T-helper 22 cell (primary cell): Measurements from ENCODE around the gene LRPAP1.

Experiments
- DNase-seq: peaks from one replicate; pipeline ENCODE4 v3.0.0-alpha.2; 2020; ENCODE audit warnings: low read depth

LRPAP1 gene

DNA sequence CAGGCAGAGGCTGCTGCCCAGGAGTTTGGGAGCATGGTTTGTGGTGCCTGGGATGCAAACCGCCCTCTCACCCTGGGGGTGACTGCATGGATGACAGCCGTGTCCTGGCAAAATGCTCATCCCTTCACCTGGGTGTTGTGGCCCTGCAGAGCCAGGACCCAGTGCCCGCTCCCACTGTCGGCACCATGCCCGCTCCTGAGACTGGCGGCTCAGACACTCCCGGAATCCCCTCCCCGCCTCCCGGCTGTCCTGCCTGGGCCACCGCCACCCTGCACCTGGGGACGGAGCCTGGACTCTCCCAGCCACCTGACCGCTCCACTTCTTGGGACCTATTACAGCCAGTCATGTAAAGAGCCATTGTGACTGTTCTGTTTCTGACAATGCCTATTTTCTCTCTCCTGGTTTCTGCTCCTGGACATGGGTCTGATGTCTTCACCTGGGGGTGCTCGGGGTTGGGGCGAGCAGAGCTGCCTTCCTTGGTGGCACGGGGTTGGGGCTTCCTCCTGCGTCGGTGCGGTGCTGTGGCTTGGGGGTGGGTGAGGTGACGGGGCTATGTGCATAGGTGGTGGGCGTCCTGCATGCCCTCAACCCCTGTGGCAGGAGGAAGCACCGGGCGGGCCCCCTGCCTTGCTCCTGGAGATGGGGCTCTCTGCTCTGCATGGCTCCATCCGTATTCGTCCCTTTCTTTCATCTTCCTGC lies 30.9 kb downstream of the LRPAP1 start:
- DNase-seq = no peak

DNA sequence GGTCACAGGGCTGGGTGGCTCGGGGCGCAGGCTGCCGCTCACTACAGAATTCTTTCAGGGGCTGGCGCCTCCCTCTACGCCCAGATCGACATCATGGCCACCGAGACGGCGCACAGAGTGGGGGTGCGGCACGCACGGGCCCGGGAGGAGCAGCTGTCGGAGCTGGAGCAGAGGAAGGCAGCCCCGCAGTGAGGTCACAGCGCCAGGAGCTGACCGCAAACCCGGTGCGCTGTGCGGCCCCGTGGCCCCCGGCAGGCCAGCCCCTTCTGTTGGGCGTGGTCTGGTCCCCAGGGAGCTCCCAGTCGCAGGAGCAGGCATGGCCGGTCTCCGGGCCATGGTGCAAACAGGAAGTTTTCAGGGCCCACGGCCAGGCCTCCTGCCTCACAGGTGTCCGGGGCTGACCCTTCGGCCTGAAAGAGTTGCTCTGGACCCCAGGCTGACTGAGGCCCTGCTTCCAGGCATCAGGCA lies 31.6 kb downstream of the LRPAP1 start:
- DNase-seq = no peak

DNA sequence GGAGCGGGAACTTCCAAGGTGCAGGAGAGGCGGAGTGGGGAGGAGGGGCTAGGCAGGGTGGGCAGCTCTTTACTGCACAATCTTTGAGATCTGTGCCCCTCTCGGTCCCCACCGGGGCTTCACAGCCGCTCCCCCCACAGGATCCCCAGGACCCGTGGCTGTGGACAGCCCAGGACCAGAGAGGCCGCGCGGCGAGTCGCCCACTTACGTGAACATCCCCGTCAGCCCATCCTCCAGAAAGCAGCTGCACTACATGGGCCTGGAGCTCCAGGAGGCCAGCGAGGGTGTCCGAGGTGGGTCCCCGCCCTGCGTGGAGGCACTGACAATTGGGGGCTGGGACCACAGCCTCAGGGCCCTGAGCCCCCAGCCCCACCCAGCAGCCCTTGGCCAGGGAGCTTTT lies 32.1 kb downstream of the LRPAP1 start:
- no peak for DNase-seq

DNA sequence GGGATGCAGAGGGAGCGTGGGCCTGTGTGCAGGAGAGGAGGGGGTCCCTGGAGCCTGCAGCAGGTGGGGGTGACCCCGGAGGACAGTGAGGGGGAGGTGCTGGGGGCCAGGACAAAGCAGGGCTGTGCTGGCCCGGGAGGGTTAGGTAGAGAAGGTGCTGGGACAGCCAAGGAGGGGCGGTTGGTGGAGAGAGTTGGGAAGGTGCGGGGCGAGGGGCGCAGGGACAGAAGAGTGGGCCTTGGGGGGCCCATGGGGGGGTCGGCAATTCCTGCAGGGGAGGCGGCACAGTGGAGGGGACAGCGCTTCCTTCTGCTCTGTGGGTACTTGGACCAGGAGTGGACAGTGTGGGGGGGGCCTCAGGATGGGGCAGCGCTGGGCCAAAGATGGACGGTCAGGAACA lies 32.5 kb downstream of the LRPAP1 start:
- DNase-seq = no peak

DNA sequence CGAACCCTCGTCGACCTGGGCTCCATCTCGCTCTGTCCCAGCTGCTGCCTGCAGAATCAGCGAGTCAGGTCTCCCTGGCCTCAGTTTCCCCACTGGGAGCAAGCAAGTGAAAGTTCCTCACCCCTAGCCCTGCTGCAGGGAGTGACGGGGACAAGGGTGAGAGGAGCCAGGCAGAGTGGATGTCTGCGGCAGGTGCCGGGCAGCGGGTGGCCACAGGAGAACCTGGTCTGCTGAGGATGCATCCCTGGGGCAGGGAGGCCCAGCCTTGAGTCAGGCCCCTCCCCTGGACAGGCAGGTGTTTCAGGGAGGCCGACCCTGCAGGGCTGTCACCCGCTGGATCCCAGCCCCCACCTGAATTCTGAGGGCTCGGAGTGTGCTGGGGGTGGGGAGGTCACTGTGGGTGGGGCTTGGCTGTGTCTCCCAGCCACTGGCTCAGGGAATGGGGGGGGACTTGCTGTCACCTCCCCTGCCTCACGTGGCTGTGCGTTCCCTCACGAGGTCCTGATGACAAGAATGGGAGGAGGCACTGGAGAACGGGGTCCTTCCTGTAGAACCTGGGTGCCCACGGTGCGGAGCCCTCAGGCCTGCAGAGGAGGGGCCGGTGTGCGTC lies 33.2 kb downstream of the LRPAP1 start:
- no peak for DNase-seq

DNA sequence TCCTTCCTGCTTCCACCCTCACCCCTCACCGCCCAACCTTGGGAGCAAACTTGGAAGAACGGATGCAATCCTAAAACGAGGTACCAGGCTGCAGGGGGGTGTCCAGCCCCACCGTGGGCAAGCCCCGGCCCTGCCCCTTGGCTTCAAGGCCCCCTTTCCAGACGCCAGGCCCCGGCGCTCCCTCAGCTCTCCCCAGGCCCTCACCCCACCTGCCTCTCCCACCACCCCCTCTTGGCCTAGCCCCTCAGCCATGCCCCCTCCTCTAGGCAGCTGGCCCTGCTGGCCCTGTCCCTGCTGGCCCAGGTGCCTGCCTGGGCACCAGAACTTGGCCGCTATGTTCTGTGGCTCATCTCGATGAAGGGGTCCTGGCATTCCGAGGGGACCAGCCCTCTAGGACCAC lies 33.8 kb downstream of the LRPAP1 start:
- DNase-seq = no peak

DNA sequence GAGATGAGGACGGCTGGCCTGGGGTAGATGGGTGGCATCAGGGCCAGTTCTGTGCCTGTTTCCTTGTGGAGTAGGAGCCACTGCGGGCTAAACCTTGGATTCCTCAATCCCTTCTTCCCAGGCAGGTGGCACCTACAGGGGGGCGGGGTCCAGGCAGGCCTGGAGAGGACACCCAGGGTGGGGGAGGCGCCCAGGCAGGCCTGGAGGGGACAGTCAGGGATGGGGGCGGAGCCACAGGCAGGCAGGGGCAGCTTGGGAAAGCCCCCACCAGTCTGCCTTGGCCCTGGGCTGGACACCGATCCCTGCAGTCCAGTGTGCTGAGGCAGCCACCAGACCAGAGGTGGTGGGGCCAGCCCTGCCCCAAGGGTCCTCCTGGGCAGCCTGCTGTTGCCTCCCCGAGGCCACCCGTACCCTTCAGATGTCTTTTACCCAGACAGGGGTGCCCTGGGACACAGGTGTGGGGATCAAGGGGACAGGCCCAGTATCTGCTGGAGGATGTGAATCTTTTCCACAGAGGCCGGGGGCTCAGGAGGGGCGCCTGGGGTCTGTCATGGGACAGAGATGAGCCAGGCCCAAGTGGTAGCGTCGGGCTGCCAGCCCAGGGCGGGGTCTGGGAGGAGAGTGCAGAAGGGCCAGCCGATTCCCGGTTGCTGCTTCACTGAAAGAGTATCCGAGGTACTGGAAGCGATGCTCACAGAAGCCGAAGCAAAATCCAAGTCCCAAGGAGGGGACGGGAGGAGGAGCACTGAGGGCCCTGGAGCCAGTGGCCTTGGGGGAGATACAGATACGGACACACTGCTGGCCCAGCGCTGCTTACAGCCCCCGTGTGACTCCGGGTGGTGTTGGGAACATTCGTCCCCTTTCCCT lies 34.5 kb downstream of the LRPAP1 start:
- no peak for DNase-seq

DNA sequence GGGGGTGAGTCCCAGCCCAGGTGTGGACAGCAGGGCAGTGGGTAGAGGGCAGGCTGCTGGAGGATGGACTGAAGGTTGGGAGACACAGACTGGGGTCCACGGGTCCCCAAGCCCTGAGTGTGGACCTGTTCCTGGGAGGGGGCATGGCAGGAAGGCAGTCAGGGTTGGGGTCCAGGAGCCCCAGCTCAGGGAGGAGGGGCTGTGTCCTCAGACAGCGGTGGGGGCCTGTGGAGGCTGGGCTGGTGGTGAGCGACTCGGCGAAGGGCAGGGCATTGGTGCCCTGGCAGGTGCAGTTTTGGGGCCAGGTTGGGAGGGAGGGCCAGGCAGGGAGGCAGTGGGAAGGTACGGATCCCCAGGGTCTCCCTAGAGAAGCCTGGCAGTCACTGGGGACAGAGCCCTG lies 35.1 kb downstream of the LRPAP1 start:
- no peak for DNase-seq

DNA sequence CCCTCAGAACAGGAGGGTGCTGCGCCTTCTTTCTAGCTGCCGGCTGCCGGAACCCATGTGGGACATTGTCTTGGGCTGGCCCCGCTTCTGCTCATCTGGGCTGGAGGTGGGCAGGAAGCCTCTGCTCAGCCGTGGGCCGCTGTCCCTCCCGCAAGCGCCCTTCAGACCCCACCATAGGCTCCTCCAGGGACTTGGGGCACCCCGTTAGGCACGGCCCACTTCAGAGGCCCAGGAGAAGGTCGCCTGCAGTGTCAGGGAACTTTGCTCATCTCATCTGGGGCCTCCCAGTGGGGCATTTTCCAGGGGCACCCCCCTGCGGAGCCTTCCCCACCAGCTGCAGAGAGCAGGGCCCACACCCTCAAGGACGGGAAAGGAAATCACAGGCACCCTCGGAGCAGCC lies 36.2 kb downstream of the LRPAP1 start:
- no peak for DNase-seq

DNA sequence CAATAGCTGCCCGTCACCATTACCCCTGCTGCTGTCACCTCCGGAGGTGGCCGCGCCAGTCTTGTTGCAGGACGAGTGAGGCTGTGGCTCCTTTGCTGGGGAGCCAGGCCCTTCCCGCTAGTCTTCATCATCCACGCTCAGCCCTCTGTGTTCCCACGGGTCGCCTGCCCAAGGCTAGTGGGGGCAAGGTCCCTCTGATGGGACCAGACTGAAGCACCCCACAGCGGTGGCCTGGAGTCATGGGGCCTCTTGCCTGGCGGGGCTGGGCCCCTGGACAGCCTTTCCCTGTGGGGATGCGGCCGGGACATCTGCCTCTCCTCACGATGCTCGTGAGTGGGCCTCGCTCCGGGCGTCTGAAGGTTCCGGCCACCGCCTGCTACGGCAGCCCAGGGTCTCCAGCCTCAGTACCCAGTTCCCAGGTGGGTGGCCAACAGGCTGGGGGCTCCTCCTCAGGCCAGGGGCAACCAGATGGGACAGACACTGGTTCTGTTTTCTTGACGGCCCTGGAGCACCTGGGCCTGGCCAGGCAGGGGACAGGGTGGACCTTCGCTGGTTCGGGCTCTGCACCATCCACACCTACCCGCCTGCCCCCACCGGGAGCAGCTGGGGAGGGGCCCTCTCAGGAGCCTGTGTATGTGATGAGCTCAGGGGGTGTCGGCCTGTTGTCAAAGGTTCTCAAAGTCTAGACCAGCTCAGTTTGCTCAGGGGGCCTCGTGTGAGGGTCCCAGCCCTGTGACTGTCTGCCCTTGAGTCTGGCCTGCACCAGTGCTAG lies 36.8 kb downstream of the LRPAP1 start:
- DNase-seq = no peak

DNA sequence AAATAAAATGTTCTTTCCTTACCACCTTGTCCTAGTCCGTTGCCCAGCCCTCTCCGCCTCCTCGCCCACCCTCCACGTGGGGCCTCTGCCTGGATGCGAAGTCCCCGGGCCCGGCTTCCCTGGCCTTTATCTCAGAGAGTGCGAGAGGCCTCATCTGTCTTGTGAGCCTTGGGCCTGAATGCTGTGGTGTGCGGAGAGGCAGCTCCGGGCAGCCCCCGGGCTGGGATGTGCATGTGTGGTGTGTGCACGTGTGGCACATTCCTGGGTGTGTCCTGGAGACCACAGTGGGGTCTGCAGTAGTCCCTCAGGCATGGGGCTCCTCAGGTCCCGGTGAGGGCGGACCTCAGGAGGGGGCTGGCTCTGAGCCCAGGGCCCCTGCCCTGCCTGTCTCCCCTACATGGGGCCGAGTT lies 37.8 kb downstream of the LRPAP1 start:
- no peak for DNase-seq

DNA sequence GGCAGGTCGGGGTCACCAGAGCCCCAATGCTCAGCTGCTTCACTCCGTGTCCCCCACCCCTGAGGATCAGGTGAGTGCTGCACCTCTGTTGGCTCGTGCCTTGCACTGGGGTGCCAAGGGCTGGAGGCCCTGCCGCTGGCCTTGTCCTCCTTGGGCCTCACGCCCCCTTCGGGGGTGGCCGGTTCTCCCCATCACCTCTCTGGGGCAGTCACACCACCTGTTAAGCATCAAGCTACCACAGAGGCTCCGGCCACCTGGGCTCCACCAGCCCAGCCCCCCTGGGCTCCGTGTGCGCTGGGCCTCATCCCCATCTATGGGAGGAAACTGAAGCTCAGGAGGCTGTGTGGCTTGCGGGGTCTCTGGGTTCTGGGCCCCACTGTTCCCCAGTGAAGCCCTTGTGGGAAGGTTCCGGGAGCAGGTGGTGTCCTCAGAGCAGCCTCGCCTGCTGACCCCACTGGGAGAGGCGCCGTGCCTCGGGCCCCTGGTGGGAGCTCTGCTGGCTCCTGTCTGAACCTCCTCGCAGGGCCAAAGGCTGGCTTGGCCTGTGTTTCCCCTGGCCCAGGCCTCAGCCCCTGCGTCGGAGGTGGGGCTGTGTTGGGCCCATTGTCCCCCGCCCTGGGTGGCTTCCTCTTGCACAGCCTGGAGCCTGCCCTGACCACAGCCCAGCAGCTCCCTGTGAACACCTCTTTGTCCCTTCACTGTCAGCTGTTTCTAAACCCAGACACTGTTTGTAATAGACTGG lies 38.3 kb downstream of the LRPAP1 start:
- DNase-seq = no peak

DNA sequence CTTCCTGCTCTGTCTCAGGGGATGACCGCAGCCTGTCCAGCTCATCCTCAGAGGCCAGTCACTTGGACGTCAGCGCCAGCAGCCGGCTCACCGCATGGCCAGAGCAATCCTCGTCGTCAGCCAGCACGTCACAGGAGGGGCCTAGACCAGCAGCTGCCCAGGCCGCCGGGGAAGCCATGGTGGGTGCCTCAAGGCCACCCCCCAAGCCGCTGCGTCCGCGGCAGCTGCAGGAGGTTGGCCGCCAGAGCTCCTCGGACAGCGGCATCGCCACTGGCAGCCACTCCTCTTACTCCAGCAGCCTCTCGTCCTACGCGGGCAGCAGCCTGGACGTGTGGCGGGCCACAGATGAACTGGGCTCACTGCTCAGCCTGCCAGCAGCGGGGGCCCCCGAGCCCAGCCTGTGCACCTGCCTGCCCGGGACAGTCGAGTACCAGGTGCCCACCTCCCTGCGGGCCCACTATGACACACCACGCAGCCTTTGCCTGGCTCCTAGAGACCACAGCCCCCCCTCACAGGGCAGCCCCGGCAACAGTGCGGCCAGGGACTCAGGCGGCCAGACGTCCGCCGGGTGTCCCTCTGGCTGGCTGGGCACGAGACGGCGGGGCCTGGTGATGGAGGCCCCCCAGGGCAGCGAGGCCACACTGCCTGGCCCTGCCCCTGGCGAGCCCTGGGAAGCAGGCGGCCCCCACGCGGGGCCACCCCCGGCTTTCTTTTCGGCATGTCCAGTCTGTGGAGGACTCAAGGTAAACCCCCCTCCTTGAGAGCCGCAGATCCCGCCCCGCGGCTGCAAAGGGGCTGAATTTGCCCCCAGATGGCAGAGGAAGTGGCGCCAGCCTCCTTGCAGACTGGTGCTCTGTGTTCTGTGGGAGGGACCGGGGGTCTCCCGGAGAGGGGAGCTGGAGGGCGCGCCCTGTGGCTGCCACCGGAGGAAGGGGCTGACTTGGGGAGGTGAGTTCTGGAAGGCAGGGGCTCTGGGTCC lies 39.2 kb downstream of the LRPAP1 start:
- no peak for DNase-seq

DNA sequence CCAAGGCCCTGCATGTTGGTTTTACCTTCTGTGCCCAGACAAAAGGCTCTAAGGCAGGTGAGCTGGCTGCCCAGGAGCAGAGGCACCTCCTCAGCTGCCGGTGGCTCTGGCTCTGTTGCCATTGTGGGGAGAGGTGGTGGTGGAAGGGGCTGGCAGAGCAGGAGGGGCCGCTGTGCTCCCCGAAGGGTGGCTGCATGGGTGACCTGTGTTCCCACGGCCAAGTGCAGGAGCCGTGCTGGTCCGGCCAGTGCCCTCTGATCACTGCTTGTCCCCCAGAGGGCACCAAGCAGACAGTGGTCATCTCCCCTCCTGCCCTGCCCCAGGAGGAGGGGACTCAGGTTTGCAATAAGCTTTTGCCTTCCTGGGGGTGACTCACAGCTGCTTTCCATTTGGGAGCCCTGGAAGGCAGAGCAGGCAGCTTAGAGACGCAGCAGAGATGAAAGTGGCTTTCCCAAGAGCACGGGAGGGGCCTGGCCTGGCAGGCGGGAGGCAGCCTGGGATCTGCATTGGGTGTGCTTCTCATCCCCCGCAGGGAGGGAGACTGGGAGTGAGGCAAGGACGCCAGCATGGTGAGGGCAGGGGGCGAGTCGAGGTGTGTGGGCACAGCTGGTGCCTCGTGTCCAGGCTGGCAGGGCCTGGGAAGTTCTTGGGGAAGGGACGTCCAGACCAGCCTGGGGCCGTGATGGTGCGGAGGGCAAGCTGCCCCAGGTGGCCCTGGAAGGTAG lies 40.4 kb downstream of the LRPAP1 start:
- no peak for DNase-seq

DNA sequence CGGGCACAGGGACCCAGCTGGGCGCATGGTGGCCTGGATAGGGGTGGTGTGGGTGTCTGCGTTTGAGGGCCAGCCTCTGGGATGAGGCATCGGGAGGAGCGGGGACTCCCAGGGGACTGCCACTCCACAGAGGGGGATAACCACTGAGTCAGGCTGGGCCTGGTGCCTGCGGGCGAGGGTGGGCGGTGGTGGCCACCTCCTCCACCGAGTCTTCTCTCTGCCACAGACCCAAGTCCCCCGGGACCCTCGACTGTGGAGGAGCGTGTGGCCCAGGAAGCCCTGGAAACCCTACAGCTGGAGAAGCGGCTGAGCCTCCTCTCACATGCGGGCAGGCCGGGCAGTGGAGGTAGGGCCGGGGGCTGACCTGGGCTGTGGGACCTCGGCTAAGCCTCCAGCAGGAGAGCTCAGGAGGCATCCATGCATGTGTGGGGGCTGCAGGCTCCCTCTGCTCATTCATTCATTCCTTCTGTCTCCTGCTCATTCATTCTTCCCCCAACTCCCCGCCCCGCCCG lies 42.7 kb downstream of the LRPAP1 start:
- DNase-seq = no peak

DNA sequence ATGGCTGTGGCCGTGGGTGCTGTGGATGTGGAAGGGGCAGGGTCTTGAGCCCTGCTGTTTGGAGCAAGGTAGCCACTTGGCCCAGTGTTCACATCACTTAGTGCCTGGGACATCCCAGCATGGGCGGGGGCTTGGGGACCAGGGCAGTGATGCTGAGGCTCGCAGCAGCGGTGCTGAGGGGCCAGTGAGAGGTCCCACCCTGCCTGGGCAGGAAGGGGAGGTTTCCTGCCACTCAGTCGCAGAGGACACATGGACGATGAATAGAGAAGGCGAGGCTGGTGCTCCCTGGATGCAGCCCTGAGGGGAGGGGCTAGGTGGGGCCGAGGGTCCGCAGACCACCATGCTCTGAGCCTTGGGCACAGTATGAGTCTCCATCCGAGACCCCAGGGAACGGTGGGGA lies 43.4 kb downstream of the LRPAP1 start:
- DNase-seq = no peak

DNA sequence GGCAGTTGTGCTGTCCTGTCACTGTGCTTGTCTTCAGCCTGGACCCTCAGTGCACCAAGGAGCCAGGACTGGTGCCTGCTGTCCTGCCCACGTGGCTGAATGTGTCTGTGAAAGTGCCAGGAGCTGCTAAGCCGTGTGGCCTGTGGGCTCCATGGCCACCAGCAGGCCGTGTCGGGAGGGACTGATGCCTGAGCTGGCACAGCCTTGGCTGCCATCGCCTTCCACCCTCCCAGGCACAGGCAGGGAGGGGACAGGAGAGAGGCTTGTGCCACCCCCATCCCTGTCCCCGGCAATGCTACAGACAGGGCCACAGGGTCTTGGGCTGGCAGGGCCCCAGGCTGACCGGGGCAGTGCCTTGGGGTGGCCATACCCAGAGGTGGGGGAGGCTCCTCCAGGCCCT lies 44.4 kb downstream of the LRPAP1 start:
- no peak for DNase-seq

DNA sequence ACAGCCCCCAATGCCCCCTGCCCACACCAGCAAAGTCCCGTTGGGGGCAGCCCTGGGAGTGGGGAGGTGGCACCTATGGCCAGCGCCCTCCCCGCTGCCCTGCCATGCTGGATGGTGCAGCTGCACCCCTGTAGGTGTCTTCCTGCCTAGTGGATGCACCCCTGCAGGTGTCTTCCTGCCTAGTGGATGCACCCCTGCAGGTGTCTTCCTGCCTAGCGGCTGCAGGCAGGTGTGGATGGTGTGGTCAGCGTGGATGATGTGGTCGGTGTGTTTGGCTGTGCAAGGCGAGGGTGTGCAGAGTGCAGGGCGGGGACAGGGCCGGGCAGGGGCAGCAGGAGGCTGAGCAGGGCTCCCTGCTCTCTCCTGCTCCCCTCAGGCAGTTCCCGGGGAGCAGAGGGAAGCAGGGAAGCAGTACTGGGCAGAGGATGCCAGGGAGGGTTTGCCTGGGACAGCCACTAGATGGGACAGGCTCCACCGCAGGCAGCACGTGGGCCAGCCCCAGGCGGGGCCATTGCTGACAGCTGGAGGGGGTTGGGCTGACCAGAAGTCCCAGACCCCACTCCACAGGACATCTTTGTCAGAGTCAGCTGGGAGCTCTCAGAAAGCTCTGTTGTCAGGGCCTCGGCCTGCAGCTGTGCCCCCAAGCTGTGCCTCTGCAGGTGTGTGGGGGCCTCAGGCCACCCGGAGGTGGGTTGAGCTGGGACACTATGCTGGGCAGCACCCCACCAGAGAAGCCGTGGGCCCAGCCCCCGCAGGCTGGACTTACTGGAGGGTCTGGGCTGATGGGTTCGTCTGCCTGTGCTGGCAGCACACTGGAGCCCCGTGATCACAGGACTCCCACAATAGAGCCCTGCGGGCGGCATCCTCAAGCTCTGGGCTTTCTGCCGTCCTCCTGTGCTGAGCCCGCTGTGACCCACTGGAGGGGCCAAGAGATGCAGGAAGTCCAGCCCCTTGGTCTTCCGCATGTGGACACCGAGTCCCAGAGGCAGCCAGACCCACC lies 45.4 kb downstream of the LRPAP1 start:
- no peak for DNase-seq
